Putamen (tissue), 1 donor: Measurements from ENCODE around the gene CACNA2D3.

Source experiments
- DNase-seq: peaks from one replicate; pipeline ENCODE4 v3.0.0-alpha.2; 2016; ENCODE audit warnings: low spot score

CACNA2D3 gene

GRCh38 chr3:54274607-54275006, 152.3 kb downstream of the CACNA2D3 start:
- no peak for DNase-seq

DNA sequence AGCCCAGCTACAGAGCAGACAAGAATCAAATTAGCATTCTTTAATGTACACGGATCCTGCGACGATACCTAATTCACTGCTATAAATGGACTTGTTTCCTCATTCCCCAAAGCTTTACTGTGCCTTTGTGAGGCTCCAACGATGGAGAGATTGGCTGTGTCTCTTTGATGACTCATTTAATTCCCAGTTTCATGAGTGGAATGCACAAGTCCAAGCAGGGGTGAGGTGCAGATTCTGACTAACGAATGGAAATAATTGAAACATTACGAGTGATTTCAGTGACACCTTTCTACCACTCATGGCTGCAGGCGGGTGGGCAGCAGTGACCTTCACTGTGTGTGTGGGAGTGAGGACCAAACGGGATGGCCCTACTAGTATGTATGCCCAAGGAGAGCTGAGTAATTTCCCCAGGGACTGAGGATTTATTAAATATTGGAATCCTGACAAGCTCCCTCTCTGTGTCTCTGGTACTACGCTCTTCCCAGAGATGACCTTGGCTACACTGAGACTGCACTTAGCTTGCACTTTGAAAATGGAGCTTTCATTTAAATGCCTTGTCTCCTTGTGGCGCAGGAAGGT, 156.7 kb downstream of the CACNA2D3 start:
- no peak for DNase-seq

DNA sequence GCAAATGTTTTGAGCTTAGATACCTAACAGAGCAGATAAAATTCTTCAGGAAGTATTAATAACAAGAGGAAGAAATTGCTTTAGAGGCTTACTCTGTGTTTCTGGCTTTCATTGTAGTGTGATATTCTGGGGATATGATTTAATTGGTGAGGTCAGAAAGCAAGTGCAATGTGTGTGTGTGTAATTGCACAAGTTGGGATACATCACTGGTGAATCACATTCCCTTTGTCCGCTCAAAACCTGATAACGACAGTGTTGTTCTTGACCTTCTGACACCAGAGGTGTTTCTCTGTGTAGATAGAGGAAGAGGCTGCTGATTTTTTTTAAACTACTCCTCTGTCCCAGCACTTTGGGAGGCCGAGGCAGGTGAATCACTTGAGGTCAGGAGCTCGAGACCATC, 161.1 kb downstream of the CACNA2D3 start:
- DNase-seq, result no peak

- DNase-seq, result no peak
These were observed 171.9 kb downstream of the CACNA2D3 start for GRCh38 chr3:54294214-54294613.

- no peak for DNase-seq
These were observed 174.2 kb downstream of the CACNA2D3 start for GRCh38 chr3:54296531-54296930.

GRCh38 chr3:54299169-54299935, 177.0 kb downstream of the CACNA2D3 start:
- DNase-seq, result no peak

GRCh38 chr3:54303517-54304375, 181.4 kb downstream of the CACNA2D3 start:
- no peak for DNase-seq

- no peak for DNase-seq
These were observed 182.5 kb downstream of the CACNA2D3 start for GRCh38 chr3:54304877-54305276.

DNA sequence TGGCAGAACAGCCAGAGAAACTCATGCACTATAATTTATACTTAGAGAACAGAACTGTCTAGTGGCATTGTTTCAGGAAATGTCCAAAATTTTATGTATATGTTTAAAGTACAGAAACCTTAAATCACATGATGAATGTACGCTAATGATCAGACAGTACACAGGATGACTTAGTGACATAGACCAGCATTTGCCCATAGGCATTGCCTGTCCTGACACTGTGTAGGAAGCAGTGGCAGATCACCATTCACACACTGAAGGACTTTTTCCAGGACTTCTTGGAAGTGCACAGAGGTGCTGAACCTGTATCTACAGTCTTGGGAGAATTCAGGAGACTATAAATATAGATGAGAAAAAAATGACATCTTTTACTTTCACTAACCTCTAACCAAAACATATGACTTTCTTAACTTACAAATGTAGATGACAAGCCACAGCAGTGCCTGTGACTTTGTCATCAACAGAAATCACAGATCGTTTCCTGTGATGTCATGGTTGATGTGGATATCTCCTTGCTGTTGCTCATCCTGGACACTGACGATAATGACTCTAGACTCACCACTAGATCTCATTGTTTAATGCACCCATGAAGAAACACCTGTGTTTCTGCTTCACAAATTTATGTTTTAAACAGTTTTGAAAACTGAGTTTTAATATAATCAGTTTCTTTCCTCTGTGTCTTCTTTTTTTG, 183.2 kb downstream of the CACNA2D3 start:
- DNase-seq, result no peak

GRCh38 chr3:54307566-54308180, 185.3 kb downstream of the CACNA2D3 start:
- DNase-seq, result no peak

GRCh38 chr3:54309601-54310000, 187.2 kb downstream of the CACNA2D3 start:
- DNase-seq, result no peak

GRCh38 chr3:54311211-54311747, 188.9 kb downstream of the CACNA2D3 start:
- DNase-seq, result no peak

DNA sequence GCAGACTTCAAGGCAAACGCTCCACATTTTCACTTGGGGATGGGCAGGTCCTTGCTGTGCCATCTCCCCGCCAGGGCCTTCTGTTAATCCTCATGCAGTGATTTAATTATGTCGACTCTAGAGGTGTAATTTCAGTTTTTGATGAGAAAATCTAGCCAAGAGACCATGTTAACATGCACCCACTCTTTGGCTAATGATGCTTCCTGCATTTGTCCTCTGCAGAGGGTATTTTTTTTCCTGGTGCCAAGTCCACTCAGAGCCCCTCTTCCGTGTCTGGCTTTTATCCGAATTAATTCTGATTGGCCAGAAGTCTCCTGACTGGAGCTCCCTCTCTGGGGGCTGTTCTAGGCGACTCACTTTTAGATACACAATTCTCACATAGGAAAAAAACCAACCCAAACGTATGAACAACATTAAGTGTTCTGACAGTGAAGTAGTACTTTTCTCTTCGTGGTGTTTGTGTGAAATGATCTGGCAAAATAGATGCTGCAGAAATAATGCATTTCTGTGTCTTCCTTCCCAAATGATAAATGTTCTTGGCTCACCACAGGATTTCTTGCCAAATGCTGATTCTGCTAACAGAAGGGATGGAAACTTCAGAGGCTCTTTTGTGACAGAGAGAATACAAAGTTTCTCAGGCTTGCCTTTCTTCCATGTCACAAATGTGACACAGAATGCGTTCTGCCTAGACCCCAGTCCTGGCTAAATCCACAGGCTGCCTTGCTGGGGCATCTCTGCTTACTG, 190.0 kb downstream of the CACNA2D3 start:
- no peak for DNase-seq

DNA sequence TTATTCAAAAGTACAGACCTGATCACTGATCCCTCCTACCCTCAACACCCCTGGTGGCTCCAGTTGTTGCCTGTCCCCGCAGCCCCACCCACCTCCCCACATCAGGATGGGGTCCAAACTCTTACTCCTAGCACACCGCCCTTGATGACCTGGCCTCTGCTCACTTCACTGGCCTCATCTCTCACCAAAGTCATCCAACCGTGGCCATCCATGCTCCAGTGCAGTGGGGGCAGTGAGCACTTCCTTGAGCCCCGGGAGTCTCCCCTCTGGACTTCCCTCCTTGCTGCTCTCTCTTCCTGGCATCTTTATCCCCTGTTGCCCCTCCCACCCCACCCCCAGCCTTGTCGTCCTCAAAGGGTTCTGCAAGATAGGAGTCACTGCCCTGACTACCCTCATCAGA, 191.1 kb downstream of the CACNA2D3 start:
- DNase-seq, result no peak

DNA sequence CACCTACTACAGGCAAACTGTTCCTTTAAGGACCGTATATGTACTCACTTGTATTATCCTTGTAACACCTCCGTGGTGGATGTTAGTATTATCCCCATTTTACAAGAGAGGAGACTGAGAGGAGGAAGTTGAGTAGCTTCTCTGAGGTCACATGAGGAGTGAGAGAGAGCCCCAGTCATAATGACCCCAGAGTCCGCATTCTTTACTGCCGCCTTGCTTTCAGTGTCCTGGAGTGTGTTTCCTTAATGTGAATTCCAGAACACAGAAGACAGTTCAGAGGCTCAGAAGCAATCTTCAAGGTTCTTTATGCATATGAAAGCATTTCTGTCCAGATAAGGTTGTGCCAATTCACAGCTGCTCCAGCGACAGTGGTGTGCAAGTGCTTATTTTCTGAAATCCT, 199.2 kb downstream of the CACNA2D3 start:
- no peak for DNase-seq

- no peak for DNase-seq
These were observed 200.0 kb downstream of the CACNA2D3 start for GRCh38 chr3:54322354-54322753.

DNA sequence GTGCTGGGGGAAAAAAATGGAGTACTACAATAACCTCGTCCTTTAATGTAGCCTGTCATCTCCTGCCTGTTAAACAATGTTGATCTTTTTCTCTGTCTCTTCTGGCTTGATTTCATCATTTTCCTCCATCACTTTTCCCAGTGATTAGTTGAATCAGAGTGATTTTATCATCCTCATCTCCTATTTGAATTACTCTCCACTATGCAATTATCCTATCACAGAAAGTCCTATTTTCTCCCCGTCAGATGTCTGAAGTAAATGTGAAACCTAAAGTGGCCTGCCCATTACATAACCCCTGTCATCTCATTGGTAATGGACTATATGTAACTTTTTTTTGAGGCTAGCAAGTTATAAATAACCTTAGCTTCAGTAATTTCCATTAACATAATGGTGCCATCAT, 201.8 kb downstream of the CACNA2D3 start:
- DNase-seq, result peak; percentile 22

DNA sequence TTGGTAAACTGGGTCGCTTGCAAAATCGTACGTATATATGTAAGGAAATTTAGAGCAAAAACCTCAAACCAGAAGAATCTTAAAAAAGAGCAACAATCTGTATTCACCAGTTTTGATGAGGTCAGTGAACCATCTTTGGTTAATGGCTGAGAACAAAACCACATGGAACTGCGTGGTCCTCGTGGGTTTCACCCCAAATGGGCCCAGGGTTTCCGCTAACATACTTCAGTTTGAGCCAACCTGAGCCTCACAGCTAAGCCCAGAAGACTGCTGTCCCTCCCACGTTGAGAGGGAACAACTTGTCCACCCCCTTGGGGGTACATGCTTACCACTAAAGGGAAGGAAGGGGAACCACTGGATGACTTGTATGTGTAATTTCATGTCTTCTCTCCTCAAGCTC, 204.6 kb downstream of the CACNA2D3 start:
- DNase-seq, result no peak

GRCh38 chr3:54331341-54331740, 209.0 kb downstream of the CACNA2D3 start:
- DNase-seq, result no peak

GRCh38 chr3:54337846-54338245, 215.5 kb downstream of the CACNA2D3 start:
- no peak for DNase-seq

- no peak for DNase-seq
These were observed 217.3 kb downstream of the CACNA2D3 start for GRCh38 chr3:54339608-54340007.
